ENCODE results near the gene SIRT2.

Gene SIRT2

DNA sequence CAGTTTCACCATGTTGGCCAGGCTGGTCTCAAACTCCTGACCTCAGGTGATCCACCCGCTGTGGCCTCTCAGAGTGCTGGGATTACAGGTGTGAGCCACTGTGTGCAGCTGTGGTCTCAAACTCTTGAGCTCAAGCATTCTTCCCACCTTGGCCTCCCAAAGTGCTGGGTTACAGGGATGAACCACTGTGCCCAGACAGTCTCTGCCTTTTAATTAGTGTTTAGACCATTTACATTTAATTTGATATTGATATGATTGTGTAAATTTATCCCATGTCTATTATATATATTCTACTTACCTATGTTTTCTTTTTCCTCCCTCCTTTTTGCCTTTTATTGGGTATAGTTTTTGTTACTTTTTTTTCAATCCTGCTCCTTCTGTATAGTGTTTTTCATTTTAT, 2.3 kb upstream of the SIRT2 start:
- TF ChIP-seq, protein P1, sequence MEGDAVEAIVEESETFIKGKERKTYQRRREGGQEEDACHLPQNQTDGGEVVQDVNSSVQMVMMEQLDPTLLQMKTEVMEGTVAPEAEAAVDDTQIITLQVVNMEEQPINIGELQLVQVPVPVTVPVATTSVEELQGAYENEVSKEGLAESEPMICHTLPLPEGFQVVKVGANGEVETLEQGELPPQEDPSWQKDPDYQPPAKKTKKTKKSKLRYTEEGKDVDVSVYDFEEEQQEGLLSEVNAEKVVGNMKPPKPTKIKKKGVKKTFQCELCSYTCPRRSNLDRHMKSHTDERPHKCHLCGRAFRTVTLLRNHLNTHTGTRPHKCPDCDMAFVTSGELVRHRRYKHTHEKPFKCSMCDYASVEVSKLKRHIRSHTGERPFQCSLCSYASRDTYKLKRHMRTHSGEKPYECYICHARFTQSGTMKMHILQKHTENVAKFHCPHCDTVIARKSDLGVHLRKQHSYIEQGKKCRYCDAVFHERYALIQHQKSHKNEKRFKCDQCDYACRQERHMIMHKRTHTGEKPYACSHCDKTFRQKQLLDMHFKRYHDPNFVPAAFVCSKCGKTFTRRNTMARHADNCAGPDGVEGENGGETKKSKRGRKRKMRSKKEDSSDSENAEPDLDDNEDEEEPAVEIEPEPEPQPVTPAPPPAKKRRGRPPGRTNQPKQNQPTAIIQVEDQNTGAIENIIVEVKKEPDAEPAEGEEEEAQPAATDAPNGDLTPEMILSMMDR (IDR thresholded peaks at IDR 0.05; ENCODE audit: extremely low read depth, missing control alignments): no peak
- DNase-seq (ENCODE audit: low spot score): no peak

DNA sequence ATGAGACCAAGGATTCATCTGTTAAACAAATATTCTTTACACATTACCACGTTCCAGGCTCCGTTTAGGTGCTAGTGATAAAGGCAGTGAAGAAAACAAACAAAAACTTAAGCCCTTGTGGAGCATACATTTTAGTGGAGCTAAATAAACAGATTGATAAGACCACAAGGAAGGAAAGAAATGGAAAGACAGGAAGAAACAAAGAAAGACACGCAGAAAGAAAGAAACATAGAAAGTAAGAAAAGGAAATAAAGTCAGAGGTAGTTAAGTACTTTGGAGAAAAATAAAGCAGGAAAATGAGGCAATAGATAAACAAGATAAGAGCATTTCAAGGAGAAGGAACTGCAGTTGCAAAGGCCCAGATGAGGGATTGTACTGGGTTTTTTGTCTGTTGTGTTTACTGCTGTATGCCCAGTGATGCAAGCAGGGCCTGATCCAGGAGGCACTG, 1.3 kb upstream of the SIRT2 start:
- TF ChIP-seq, protein P1 (IDR thresholded peaks at IDR 0.05; ENCODE audit: extremely low read depth, missing control alignments): no peak
- DNase-seq (ENCODE audit: low spot score): no peak

DNA sequence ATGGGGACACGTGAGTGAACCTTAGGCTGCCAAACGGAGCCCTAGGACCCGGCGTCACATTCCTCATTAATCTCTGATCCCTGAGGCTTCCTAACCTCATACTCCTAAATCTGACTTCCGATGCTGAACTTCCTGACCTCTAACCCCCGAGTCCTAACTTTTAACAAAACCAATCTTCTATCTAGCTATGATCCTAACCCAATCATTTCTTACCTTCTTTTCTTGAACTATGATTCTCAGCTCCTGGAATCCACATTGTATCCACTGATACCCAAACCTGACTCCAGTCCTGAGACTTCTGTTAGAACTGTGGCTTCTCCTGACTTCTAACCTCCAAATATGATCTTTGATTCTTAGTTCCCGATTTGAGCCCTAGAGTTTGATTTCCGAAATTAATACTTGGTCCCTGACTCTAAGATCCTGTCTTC, 798 bp upstream of the SIRT2 start:
- no peak for DNase-seq (ENCODE audit: low spot score)
- TF ChIP-seq, protein P1 (IDR thresholded peaks at IDR 0.05; ENCODE audit: extremely low read depth, missing control alignments): no peak

DNA sequence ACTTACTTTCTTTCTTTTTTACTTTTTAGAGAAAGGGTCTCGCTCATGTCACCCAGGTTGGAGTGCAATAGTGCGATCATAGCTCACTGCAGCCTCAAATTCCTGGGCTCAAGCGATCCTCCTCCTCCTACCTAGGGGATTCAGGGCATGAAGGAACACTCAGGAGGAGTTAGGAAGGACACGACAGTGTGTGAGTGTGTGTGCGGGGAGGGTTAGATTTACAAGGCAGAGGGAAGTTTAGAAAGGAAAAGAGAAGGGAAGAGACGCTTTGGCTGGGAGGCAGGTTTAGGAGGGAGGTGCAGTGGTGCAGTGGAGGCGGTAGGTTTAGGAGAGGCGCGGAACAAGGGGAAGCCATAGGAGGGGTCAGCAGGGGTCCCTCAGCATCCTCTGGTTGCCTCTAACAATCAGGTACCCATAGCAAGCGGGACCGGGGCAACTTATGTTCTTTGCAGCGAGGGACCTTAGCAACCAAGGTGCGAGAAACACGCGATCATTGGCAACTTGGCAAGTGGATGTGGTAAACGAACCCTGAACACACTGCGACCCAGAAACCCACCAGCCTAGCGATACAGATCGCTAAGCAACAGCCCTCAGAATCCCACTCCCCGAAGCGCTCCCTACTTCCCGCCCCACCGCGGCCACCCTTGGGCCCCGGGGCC, 501 bp downstream of the SIRT2 start:
- no peak for DNase-seq (ENCODE audit: low spot score)

DNA sequence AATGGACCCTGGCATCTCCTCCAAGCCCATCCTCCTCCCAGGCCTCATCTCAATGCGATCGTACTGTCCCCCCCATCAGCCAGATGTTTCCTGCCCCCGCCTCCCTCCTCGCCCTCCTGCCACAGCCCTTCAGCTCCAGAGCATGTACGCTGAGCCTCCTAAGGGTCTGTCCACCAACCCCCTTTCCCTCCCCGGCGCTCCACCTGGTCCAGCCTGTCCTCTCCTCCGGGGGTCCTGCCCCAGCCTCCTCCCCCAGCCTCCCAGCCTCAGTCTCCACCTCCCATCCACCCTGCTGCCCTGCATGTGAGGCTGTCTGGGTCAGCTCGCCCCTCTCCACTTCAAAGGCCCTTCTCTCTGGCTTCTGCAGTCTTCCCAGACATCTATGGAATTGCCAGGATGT, 4.5 kb downstream of the SIRT2 start:
- TF ChIP-seq, protein P1 (IDR thresholded peaks at IDR 0.05; ENCODE audit: extremely low read depth, missing control alignments): no peak
- DNase-seq (ENCODE audit: low spot score): no peak

More for the DNA sequence above, 501 bp downstream of the SIRT2 start:
- TF ChIP-seq, protein P1 (IDR thresholded peaks at IDR 0.05; ENCODE audit: extremely low read depth, missing control alignments): no peak

DNA sequence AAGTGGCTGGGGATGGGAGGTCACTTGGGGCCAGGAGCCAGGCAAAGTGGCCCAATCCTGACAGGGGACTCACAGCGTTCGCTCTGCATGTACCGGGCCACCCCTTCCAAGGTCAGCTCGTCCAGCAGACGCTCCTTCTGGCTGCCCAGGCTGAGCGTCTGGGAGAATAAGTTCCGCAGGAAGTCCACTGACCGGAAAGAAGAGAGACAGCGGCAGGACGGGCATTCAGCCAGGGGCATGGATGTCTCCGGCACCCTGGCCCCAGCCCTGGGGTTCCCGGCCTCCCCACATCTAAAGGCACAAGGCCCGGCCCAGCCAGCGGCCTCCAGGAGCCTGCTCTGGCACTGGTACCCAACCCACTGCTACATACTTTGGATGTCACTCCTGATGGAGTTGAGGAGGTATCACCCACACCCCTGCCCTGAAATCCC, 6.1 kb downstream of the SIRT2 start:
- TF ChIP-seq, protein P1 (IDR thresholded peaks at IDR 0.05; ENCODE audit: extremely low read depth, missing control alignments): no peak

DNA sequence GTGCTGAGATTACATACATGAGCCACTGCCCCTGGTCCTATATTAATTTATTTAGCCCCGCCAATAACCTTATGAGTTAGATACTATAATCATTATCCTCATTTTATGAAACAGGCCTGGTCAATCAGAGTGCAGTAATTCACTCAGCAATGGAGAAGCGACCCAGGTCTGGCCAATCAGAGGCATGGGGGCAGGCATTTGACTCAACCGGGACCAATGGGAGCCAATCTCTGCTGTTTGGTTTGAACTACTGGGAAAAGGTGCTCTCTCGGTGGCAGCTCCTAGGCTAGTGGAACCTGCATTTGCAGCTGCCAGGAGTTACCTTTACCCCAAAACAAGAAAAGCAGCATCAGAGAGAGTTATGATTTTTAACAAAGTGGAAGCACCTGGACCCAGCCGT, 6.6 kb downstream of the SIRT2 start:
- no peak for DNase-seq (ENCODE audit: low spot score)
- TF ChIP-seq, protein P1 (IDR thresholded peaks at IDR 0.05; ENCODE audit: extremely low read depth, missing control alignments): no peak

More for the DNA sequence above, 6.1 kb downstream of the SIRT2 start:
- DNase-seq (ENCODE audit: low spot score): no peak

Data from GM20000 (cell line).